ENCODE measurements around the gene COP1. TPM values are rescaled to one million over a fixed set of nuclear protein-coding genes. Genes with fewer than 3 reads are reported as not detected.

COP1 gene
- total RNA-seq, 4 donors from 2014 or later = 37.7 to 51.4 (median 44.8) TPM

DNA sequence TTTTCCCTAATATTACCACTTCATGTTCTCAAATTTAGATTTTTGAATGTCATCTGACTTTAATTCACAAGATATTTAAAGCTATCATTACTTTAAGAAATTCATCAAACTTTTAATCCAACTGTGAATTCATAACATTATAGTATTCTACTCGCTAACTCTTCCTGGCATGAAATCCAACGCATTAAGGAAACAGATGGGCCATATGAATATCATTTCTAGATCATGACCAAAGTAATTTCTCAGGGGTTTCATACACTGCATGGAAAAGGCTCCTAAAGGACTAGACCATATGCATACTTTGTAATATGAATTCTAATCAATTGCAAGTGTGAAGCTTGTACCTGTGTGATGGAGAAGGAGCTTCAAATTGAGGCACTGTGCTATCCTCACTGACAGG, 72.4 kb downstream of the COP1 start:
- H3K4me1 ChIP-seq = peaks cover 0 to 11% (median 0%) of the 10 kb centered on the region in 3 donors
- no peak for ATAC-seq
- WGBS, 2 donors (ENCODE audit: low coverage in 1 of 2) = 64 to 75% methylated on average over 2 of the region's 2 CpGs
- H3K9me3 ChIP-seq = no peaks in the 10 kb centered on the region
- H3K27me3 ChIP-seq = no peaks in the 10 kb centered on the region
- peaks cover 0 to 3% of the 10 kb centered on the region in 2 donors for H3K36me3 ChIP-seq
- no peak overlapping the region for H3K27ac ChIP-seq
- no peak overlapping the region for H3K4me3 ChIP-seq
- TF ChIP-seq POLR2AphosphoS5 (IDR thresholded peaks at IDR 0.05) = no peak
- no peak for TF ChIP-seq POLR2A (IDR thresholded peaks at IDR 0.05)
- TF ChIP-seq, protein P1, sequence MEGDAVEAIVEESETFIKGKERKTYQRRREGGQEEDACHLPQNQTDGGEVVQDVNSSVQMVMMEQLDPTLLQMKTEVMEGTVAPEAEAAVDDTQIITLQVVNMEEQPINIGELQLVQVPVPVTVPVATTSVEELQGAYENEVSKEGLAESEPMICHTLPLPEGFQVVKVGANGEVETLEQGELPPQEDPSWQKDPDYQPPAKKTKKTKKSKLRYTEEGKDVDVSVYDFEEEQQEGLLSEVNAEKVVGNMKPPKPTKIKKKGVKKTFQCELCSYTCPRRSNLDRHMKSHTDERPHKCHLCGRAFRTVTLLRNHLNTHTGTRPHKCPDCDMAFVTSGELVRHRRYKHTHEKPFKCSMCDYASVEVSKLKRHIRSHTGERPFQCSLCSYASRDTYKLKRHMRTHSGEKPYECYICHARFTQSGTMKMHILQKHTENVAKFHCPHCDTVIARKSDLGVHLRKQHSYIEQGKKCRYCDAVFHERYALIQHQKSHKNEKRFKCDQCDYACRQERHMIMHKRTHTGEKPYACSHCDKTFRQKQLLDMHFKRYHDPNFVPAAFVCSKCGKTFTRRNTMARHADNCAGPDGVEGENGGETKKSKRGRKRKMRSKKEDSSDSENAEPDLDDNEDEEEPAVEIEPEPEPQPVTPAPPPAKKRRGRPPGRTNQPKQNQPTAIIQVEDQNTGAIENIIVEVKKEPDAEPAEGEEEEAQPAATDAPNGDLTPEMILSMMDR (IDR thresholded peaks at IDR 0.05) = no peak
- no peak for TF ChIP-seq EP300 (IDR thresholded peaks at IDR 0.05)

DNA sequence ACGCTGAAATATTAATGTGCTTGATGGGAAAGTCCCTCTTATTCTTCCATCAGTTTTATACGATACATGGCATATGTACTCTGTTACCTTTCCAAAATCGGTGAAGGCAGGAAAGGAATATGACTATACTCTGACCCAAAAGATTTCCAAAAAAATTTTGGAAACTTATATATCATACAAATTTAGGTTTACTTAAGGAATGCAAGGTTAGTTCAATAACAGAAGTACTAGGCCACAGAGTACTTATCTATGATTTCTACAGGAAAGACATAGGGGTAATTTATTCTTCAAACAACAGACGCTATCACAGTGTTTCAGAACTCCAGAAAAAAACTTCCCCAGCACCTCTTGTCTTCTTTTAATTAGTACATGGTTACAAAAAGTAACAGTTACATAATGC, 84.8 kb downstream of the COP1 start:
- no peaks in the 10 kb centered on the region for H3K4me1 ChIP-seq
- no peak overlapping the region for H3K27ac ChIP-seq
- H3K27me3 ChIP-seq = no peaks in the 10 kb centered on the region
- WGBS, 2 donors (ENCODE audit: low coverage in 1 of 2) = 94 to 98% methylated on average over 4 of the region's 4 CpGs
- H3K4me3 ChIP-seq = no peak overlapping the region
- TF ChIP-seq POLR2A (IDR thresholded peaks at IDR 0.05) (no peak), POLR2AphosphoS5 (IDR thresholded peaks at IDR 0.05) (no peak), EP300 (IDR thresholded peaks at IDR 0.05) (no peak)
- TF ChIP-seq, protein P1 (IDR thresholded peaks at IDR 0.05) = no peak
- ATAC-seq = no peak
- H3K9me3 ChIP-seq = peaks cover 0 to 13% (median 0%) of the 10 kb centered on the region in 3 donors
- H3K36me3 ChIP-seq = peaks cover 0 to 8% of the 10 kb centered on the region in 2 donors

DNA sequence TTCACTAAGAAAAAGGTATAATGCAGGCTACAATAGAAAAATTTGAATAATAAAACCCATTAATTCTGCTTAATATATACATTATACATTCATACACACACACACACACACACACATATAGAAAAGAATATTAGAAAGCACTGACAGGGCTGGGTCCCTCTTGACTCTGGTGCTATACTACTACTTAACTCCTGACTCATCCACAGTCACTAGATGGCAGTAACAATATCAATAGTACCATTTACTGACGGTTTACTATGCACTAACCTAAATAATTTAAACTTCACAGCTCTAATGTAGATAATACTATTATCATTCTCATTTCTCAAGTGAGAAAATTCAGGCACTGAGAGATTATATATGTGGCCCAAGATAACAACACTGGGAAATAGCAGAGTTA, 87.5 kb downstream of the COP1 start:
- no peak for TF ChIP-seq EP300 (IDR thresholded peaks at IDR 0.05)
- Histone ChIP-seq H3K4me3 (no peak overlapping the region), H3K4me1 (no peaks in the 10 kb centered on the region), H3K27me3 (no peaks in the 10 kb centered on the region), H3K9me3 (peaks cover 0 to 13% (median 0%) of the 10 kb centered on the region in 3 donors), H3K36me3 (peaks cover 0 to 16% of the 10 kb centered on the region in 2 donors), H3K27ac (no peak overlapping the region)
- 50 to 67% methylated on average over 1 of the region's 1 CpG for WGBS, 2 donors (ENCODE audit: low coverage in 1 of 2)
- ATAC-seq = no peak

DNA sequence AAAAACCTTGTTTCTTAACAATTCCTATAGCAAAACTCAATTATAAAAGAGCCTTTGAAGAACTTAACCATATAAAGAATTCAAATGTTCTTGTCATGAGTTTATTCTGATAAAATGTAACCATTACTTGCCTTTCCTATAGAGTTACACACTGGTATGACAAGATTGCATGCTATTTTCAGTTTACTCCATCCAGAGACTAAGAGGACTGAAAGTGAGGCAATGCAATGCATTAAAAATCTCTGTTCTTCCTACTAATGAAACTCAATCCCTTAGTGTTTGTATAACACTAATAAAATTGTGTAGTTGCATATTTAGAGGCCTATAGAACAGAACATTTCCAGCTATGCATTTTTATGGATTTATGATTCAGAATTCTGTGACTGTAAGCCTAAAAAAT, 88.1 kb downstream of the COP1 start:
- peaks cover 0 to 13% (median 0%) of the 10 kb centered on the region in 3 donors for H3K9me3 ChIP-seq
- no peak overlapping the region for H3K4me3 ChIP-seq
- no peak overlapping the region for H3K27ac ChIP-seq
- H3K4me1 ChIP-seq = no peaks in the 10 kb centered on the region
- H3K27me3 ChIP-seq = no peaks in the 10 kb centered on the region
- ATAC-seq = no peak
- peaks cover 0 to 19% of the 10 kb centered on the region in 2 donors for H3K36me3 ChIP-seq
- no peak for TF ChIP-seq POLR2A (IDR thresholded peaks at IDR 0.05)

DNA sequence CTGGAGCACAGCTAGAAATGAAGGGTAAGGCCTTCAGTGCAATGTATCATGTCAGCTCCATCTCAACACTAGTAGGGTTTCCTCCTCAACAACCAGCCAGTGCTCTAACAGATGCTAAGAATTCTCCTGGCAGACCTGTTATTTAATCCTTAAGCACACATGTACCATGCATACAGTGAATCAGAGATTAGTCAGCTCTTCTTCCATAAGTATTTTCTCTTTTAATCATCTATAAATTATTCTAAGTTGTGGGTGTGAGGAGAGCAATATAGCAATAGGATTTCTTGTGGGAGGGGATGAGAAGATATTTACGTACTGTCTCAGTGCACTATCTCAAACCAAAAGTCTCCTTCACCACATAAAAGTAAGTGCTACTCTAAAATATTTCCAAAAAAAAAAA, 95.3 kb downstream of the COP1 start:
- 88 to 100% methylated on average over 1 of the region's 1 CpG for WGBS, 2 donors (ENCODE audit: low coverage in 1 of 2)
- no peak overlapping the region for H3K27ac ChIP-seq
- no peak for ATAC-seq
- peaks cover 0 to 8% (median 0%) of the 10 kb centered on the region in 3 donors for H3K4me1 ChIP-seq
- peaks cover 0 to 30% of the 10 kb centered on the region in 2 donors for H3K36me3 ChIP-seq
- no peak overlapping the region for H3K4me3 ChIP-seq
- no peaks in the 10 kb centered on the region for H3K9me3 ChIP-seq
- TF ChIP-seq POLR2AphosphoS5 (IDR thresholded peaks at IDR 0.05) = no peak
- no peak for TF ChIP-seq EP300 (IDR thresholded peaks at IDR 0.05)
- TF ChIP-seq POLR2A (IDR thresholded peaks at IDR 0.05) = no peak
- TF ChIP-seq, protein P1 (IDR thresholded peaks at IDR 0.05) = no peak
- no peaks in the 10 kb centered on the region for H3K27me3 ChIP-seq

DNA sequence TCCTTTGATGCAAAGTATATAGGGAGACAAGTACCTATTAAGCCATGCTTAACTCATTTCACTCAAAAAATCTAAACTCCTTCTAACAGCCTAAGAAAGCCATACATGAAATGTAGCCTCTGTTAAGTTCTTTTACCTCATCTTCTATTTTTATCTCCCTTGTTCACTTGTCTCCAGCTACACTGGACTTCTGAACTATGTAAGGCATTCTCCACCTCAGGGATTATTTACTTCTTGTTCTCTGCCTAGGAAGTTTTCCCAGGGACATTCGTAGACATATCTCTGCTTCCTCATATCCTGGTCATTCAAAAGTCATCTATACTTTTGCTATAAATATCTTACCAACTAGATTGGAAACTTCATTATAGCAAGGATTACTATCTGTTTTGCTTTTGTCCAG, 96.9 kb downstream of the COP1 start:
- H3K4me3 ChIP-seq = no peak overlapping the region
- TF ChIP-seq, protein P1 (IDR thresholded peaks at IDR 0.05) = no peak
- TF ChIP-seq EP300 (IDR thresholded peaks at IDR 0.05) = no peak
- no peak for TF ChIP-seq POLR2A (IDR thresholded peaks at IDR 0.05)
- no peak for TF ChIP-seq POLR2AphosphoS5 (IDR thresholded peaks at IDR 0.05)
- no peaks in the 10 kb centered on the region for H3K27me3 ChIP-seq
- H3K27ac ChIP-seq = no peak overlapping the region
- WGBS, 2 donors (ENCODE audit: low coverage in 1 of 2) = 33 to 38% methylated on average over 1 of the region's 1 CpG
- no peak for ATAC-seq
- H3K36me3 ChIP-seq = peaks cover 0 to 27% of the 10 kb centered on the region in 2 donors
- H3K9me3 ChIP-seq = no peaks in the 10 kb centered on the region
- H3K4me1 ChIP-seq = peaks cover 0 to 8% (median 0%) of the 10 kb centered on the region in 3 donors
